K562 (cell line): ENCODE data around the gene MRPL58. TPM values are rescaled to one million over a fixed set of nuclear protein-coding genes. Genes with fewer than 3 reads are reported as not detected.
A peak's percentile ranks its signal among the peaks of the same experiment; 100 is the strongest.

Experiments
- CXXC5 ChIP-seq: fragments of 250-450 bp; sonication (Bioruptor Pico); IDR thresholded peaks from 2 replicates; pipeline ENCODE4 v1.8.0; 2022; ENCODE audit warnings: inconsistent platforms, mild to moderate bottlenecking, moderate library complexity
- HNRNPK ChIP-seq: fragments of 200-400 bp; formaldehyde crosslinking; IDR thresholded peaks from one replicate; pipeline ENCODE4 v1.6.1; 2018; ENCODE audit warnings: mild to moderate bottlenecking, low read depth, low read length; ENCODE audit not compliant: poor library complexity, severe bottlenecking
- NEUROD1 ChIP-seq: fragments of 150-350 bp; IDR thresholded peaks from 2 replicates; pipeline ENCODE4 v1.6.1; 2014; ENCODE audit warnings: borderline replicate concordance, low read length, low read depth; ENCODE audit not compliant: partially characterized antibody
- NRF1 ChIP-seq, 2 experiments: fragments of 450-650 bp; IDR thresholded peaks in 1 of 2; conservative IDR thresholded peaks in 1 of 2; 2 replicates each; pipeline ENCODE4 v1.6.1; 2014; ENCODE audit warnings: mild to moderate bottlenecking in 2 of 2
- PCBP1 ChIP-seq: fragments of 200-400 bp; formaldehyde crosslinking; IDR thresholded peaks from 2 replicates; pipeline ENCODE4 v1.6.1; 2018; ENCODE audit warnings: mild to moderate bottlenecking, low read depth, low read length; ENCODE audit not compliant: poor library complexity, severe bottlenecking
- SMAD4 ChIP-seq: fragments of 250-450 bp; sonication (Bioruptor Pico); conservative IDR thresholded peaks from 2 replicates; pipeline ENCODE4 v1.8.0; 2021; ENCODE audit warnings: inconsistent platforms, mild to moderate bottlenecking, moderate library complexity
- SPI1 ChIP-seq: IDR thresholded peaks from 2 replicates; pipeline ENCODE4 v1.6.1; 2011; ENCODE audit warnings: low read depth, low read length, control low read depth, borderline replicate concordance
- SRSF9 ChIP-seq: fragments of 200-400 bp; formaldehyde crosslinking; IDR thresholded peaks from 2 replicates; pipeline ENCODE4 v1.6.1; 2017; ENCODE audit warnings: low read depth, low read length, borderline replicate concordance
- STAT5A ChIP-seq: IDR thresholded peaks from 2 replicates; pipeline ENCODE4 v1.6.1; 2012; ENCODE audit warnings: low read length, inconsistent platforms, borderline replicate concordance
- TARDBP ChIP-seq: fragments of 450-650 bp; IDR thresholded peaks from 2 replicates; pipeline ENCODE4 v1.6.1; 2016
- TOE1 ChIP-seq, 2 experiments: fragments of 450-650 bp in 1 of 2; sonication (generic) in 1 of 2; formaldehyde crosslinking in 1 of 2; IDR thresholded peaks; 2 replicates each; pipeline versions ENCODE4 v1.7.1 to v1.8.0; 2016 to 2022; ENCODE audit warnings: borderline replicate concordance in 2 of 2, mild to moderate bottlenecking in 2 of 2, antibody characterized with exemption in 1 of 2, inconsistent platforms in 1 of 2, low read depth in 1 of 2, missing genetic modification reagents in 1 of 2, moderate library complexity in 1 of 2
- ZBTB49 ChIP-seq: sonication (generic); formaldehyde crosslinking; IDR thresholded peaks from 2 replicates; pipeline ENCODE4 v1.8.0; 2022; ENCODE audit warnings: missing genetic modification reagents, mild to moderate bottlenecking, borderline replicate concordance
- ZNF274 ChIP-seq: IDR thresholded peaks from 2 replicates; pipeline ENCODE4 v1.6.1; 2011; ENCODE audit warnings: low read depth, mild to moderate bottlenecking, low read length, moderate library complexity, borderline replicate concordance
- ZNF318 ChIP-seq, 2 experiments: fragments of 450-650 bp; IDR thresholded peaks; 2 replicates each; pipeline ENCODE4 v1.6.1; 2016; ENCODE audit warnings: mild to moderate bottlenecking in 2 of 2, borderline replicate concordance in 1 of 2, low read depth in 1 of 2, moderate library complexity in 1 of 2
- ZNF445 ChIP-seq: fragments of 250-450 bp; sonication (Bioruptor Pico); IDR thresholded peaks from 2 replicates; pipeline ENCODE4 v1.4.0; 2020; ENCODE audit warnings: low read depth, mild to moderate bottlenecking, moderate library complexity
- polyA plus RNA-seq, 8 experiments: library from polyadenylated mRNA; depleted of rRNA in 4 of 8; stranded (reverse) in 5 of 8; unstranded in 3 of 8; fragments of >200 nt; fragmentation: Nextera tagmentation in 2 of 8; fragmentation: Illumina TruSeq in 1 of 8; extraction: Ambion mirVana in 2 of 8; extraction: Trizol in 1 of 8; gene quantifications; 2 replicates each; pipeline versions ENCODE4 v1.2.1 to v1.2.3, GENCODE V29; 2011 to 2014; ENCODE audit warnings: inconsistent platforms in 1 of 8, missing spikeins in 1 of 8
- total RNA-seq, 7 experiments: library from RNA; depleted of rRNA in 6 of 7; stranded (reverse); fragments of >200 nt in 6 of 7; fragmentation: Illumina TruSeq in 2 of 7; extraction: Trizol in 2 of 7; gene quantifications; 2 replicates each; pipeline versions ENCODE4 v1.2.1 to v1.2.3, GENCODE V29; 2011 to 2021; ENCODE audit warnings: low replicate concordance in 1 of 7

The MRPL58 gene
- total and polyA plus RNA-seq, 9 of the 15 experiments (the other 6 are each of a cell fraction or from before 2014, with no cell fraction given): 30.8 to 107 (median 72.4) TPM

GRCh38 chr17:74987909-74988711, 24.4 kb upstream of the MRPL58 start (continued):
- TF ChIP-seq ZNF318 (IDR thresholded peaks at IDR 0.05; ENCODE audit: borderline replicate concordance in 1 of 2, low read depth in 1 of 2) (no peak), TOE1 (IDR thresholded peaks at IDR 0.05; ENCODE audit: borderline replicate concordance) (0 out of 2 replicates have a peak, but pooled peaks have one; percentile 45), TOE1 (CRISPR knock-in tag; IDR thresholded peaks at IDR 0.05; ENCODE audit: borderline replicate concordance, low read depth) (no peak), SPI1 (no peak), SRSF9 (no peak), HNRNPK (no peak), CXXC5 (CRISPR knock-in tag) (peak; percentile 59), TARDBP (peak; percentile 27; the same call in 1 of the 2 replicates), ZBTB49 (no peak), STAT5A (no peak), PCBP1 (no peak), ZNF274 (no peak), NEUROD1 (no peak), NRF1 (conservative IDR thresholded peaks at IDR 0.05 in 1 of 2, IDR thresholded peaks at IDR 0.05 in 1 of 2) (peak; percentile 72 to 77; a peak in 2 of 4 replicates), ZNF445 (CRISPR knock-in tag) (no peak), SMAD4 (CRISPR knock-in tag) (no peak)
